ENCODE results near the gene IPMK.

- no peak for TF ChIP-seq CTCF (IDR thresholded peaks at IDR 0.05; ENCODE audit: low read depth, low read length)
- TF ChIP-seq POLR2A (IDR thresholded peaks at IDR 0.05; ENCODE audit: extremely low read depth, insufficient read length): no peak
Observed at GRCh38 chr10:58184120-58184670, 83.5 kb downstream of the IPMK start.

All from NB4 (cell line).